Measurements from ENCODE around the gene PDZD2.

The PDZD2 gene

DNA sequence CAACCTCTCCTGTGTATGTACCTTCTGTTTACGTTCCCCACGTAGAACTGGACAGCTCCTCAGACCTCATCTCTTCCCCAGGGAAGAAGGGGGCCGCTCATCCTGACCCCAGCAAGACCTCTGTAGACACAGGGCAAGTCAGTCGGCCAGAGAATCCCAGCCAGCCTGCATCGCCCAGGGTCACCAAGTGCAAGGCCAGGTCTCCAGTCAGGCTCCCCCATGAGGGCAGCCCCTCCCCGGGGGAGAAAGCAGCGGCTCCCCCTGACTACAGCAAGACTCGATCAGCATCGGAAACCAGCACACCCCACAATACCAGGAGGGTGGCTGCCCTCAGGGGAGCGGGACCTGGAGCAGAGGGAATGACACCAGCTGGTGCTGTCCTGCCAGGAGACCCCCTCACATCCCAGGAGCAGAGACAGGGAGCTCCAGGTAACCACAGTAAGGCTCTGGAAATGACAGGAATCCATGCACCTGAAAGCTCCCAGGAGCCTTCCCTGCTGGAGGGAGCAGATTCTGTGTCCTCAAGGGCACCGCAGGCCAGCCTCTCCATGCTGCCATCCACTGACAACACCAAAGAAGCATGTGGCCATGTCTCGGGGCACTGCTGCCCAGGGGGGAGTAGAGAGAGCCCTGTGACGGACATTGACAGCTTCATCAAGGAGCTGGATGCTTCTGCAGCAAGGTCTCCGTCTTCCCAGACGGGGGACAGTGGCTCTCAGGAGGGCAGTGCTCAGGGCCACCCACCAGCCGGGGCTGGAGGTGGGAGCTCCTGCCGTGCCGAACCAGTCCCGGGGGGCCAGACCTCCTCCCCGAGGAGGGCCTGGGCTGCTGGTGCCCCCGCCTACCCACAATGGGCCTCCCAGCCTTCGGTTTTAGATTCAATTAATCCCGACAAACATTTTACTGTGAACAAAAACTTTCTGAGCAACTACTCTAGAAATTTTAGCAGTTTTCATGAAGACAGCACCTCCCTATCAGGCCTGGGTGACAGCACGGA is 448.5 kb downstream of the PDZD2 start:
- TF ChIP-seq GATA1 (IDR thresholded peaks at IDR 0.05; ENCODE audit: low read depth, low read length) = no peak
- no peak for TF ChIP-seq POLR2A (IDR thresholded peaks at IDR 0.05; ENCODE audit: low read length)
- no peak for DNase-seq

DNA sequence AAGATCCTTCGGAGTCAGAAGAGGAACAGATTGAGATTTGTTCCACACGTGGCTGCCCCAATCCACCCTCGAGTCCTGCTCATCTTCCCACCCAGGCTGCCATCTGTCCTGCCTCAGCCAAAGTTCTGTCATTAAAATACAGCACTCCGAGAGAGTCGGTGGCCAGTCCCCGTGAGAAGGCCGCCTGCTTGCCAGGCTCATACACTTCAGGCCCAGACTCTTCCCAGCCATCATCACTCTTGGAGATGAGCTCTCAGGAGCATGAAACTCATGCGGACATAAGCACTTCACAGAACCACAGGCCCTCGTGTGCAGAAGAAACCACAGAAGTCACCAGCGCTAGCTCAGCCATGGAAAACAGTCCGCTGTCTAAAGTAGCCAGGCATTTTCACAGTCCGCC is 449.3 kb downstream of the PDZD2 start:
- TF ChIP-seq POLR2A (IDR thresholded peaks at IDR 0.05; ENCODE audit: low read length) (no peak), GATA1 (IDR thresholded peaks at IDR 0.05; ENCODE audit: low read depth, low read length) (no peak)
- DNase-seq = no peak

DNA sequence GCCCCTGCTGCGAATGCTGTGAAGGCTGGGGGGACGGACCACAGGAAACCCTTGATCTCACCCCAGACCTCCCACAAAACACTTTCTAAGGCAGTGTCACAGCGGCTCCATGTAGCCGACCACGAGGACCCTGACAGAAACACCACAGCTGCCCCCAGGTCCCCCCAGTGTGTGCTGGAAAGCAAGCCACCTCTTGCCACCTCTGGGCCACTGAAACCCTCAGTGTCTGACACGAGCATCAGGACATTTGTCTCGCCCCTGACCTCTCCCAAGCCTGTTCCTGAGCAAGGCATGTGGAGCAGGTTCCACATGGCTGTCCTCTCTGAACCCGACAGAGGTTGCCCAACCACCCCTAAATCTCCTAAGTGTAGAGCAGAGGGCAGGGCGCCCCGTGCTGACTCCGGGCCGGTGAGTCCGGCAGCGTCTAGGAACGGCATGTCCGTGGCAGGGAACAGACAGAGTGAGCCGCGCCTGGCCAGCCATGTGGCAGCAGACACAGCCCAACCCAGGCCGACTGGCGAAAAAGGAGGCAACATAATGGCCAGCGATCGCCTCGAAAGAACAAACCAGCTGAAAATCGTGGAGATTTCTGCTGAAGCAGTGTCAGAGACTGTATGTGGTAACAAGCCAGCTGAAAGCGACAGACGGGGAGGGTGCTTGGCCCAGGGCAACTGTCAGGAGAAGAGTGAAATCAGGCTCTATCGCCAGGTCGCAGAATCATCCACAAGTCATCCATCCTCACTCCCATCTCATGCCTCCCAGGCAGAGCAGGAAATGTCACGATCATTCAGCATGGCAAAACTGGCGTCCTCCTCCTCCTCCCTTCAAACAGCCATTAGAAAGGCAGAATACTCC is 450.4 kb downstream of the PDZD2 start:
- DNase-seq = no peak
- TF ChIP-seq GATA1 (IDR thresholded peaks at IDR 0.05; ENCODE audit: low read depth, low read length) = no peak
- TF ChIP-seq POLR2A (IDR thresholded peaks at IDR 0.05; ENCODE audit: low read length) = no peak

DNA sequence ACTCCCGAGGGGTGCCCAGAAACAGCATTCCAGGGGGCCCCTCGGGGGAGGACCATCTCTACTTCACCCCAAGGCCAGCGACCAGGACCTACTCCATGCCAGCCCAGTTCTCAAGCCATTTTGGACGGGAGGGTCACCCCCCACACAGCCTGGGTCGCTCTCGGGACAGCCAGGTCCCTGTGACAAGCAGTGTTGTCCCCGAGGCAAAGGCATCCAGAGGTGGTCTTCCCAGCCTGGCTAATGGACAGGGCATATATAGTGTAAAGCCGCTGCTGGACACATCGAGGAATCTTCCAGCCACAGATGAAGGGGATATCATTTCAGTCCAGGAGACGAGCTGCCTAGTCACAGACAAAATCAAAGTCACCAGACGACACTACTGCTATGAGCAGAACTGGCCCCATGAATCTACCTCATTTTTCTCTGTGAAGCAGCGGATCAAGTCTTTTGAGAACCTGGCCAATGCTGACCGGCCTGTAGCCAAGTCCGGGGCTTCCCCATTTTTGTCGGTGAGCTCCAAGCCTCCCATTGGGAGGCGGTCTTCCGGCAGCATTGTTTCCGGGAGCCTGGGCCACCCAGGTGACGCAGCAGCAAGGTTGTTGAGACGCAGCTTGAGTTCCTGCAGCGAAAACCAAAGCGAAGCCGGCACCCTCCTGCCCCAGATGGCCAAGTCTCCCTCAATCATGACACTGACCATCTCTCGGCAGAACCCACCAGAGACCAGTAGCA is 451.3 kb downstream of the PDZD2 start:
- DNase-seq = no peak
- TF ChIP-seq POLR2A (IDR thresholded peaks at IDR 0.05; ENCODE audit: low read length) = no peak
- TF ChIP-seq GATA1 (IDR thresholded peaks at IDR 0.05; ENCODE audit: low read depth, low read length) = no peak

DNA sequence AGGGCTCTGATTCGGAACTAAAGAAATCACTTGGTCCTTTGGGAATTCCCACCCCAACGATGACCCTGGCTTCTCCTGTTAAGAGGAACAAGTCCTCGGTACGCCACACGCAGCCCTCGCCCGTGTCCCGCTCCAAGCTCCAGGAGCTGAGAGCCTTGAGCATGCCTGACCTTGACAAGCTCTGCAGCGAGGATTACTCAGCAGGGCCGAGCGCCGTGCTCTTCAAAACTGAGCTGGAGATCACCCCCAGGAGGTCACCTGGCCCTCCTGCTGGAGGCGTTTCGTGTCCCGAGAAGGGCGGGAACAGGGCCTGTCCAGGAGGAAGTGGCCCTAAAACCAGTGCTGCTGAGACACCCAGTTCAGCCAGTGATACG is 451.8 kb downstream of the PDZD2 start:
- TF ChIP-seq POLR2A (IDR thresholded peaks at IDR 0.05; ENCODE audit: low read length) (no peak), GATA1 (IDR thresholded peaks at IDR 0.05; ENCODE audit: low read depth, low read length) (no peak)

DNA sequence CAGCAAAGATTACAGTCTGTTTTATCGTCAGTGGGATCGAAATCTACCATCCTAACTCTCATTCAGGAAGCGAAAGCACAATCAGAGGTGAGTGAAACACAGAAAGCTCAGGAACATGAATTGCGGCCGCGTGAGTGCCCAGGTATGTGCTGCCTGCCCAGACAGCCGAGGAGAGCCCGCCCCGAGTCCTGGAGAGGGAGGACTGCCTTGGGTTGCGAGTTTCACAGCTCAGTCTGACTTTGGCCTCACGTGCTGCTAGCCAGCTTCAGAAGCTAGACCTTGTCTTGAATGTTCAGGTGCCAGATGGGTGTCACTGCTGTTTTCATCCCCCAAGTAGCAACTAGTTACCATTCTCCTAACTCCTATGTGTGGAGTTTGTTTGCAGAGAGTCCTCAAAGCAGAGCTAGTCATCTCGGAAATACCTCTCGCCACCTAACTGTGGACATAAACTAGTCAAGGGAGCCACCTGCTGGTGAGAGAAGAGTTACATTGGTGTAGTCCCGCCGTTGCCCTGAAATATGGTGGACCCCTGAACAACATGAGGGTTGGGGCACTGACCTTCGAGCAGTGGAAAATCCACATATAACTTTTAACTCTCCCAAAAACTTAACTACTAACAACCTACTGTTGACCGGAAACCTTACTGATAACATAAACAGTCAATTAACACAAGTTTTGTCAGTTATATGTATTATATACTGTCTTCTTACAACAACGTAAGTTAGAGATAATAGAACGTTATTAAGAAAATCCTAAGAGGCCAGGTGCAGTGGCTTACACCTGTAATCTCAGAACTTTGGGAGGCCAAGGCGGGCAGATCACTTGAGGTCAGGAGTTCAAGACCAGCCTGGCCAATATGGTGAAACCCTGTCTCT is 454.2 kb downstream of the PDZD2 start:
- DNase-seq = peak; percentile 71 to 79
- no peak for TF ChIP-seq POLR2A (IDR thresholded peaks at IDR 0.05; ENCODE audit: low read length)
- no peak for TF ChIP-seq GATA1 (IDR thresholded peaks at IDR 0.05; ENCODE audit: low read depth, low read length)

More for the DNA sequence above, 451.8 kb downstream of the PDZD2 start:
- DNase-seq = no peak

DNA sequence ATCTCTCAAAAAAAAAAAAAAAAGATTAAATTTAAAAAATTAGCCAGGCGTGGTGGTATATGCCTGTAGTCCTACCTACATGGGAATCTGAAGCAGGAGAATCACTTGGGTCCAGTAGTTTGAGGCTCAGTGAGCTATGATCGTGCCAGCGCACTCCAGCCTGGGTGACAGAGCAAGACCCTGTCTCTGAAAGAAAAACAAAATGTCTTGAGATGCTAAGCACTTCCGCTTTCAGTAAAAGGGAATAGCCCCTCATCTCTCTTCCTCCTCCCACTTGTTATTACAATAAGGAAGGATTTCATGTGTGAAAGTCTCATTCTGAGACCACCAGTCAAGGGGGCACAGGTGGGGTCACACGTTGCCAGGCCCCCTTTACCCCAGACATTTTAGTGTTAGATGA is 455.8 kb downstream of the PDZD2 start:
- DNase-seq = no peak
- TF ChIP-seq GATA1 (IDR thresholded peaks at IDR 0.05; ENCODE audit: low read depth, low read length) (no peak), POLR2A (IDR thresholded peaks at IDR 0.05; ENCODE audit: low read length) (no peak)

DNA sequence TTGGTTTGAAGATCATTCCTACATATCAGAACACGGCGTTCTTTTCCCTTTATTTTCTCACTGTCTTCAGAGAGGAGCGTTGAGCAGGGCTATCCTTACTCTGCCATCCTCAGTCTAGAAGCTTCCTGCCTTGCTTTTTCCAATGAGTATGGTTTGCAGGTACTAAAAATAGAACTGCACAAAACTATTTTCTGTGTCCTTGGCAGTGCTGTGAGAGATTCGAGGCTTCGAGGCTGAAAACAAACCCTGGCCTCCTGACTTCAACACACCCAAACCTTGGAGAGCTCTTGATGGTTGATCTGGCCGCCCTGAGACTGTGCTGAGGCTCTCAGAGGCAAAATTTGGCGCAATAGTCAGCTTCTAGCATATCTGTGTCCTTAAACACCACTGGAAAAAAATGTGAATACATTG is 456.3 kb downstream of the PDZD2 start:
- TF ChIP-seq GATA1 (IDR thresholded peaks at IDR 0.05; ENCODE audit: low read depth, low read length) = no peak
- DNase-seq = no peak

DNA sequence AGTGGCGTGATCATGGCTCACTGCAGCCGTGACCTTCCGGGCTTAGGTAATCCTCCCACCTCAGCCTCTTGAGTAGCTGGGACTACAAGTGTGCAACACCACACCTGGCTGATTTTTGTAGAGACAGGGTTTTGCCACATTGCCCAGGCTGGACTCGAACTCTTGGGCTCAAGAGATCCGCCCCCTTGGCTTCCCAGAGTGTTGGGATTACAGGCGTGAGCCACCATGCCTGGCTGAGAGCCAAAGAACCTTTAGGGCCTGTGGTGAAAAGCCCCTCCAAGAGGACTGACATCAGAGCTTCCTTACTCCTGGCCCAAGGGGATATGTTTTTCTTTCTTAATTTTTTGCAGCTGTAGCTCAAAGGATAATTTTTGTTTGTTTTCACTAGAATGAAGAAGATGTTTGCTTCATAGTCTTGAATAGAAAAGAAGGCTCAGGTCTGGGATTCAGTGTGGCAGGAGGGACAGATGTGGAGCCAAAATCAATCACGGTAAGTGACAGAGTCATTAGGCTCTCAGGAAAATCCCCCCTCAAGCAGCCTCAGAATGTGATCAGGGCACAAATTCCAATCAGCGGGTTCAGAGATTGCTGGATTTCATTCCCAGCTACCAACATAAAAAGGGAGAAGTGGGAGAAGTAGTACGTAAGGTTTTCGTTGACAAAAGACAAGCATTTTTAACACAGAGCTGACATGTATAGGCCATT is 458.1 kb downstream of the PDZD2 start:
- TF ChIP-seq GATA1 (IDR thresholded peaks at IDR 0.05; ENCODE audit: low read depth, low read length) = no peak
- no peak for TF ChIP-seq POLR2A (IDR thresholded peaks at IDR 0.05; ENCODE audit: low read length)
- DNase-seq = no peak

DNA sequence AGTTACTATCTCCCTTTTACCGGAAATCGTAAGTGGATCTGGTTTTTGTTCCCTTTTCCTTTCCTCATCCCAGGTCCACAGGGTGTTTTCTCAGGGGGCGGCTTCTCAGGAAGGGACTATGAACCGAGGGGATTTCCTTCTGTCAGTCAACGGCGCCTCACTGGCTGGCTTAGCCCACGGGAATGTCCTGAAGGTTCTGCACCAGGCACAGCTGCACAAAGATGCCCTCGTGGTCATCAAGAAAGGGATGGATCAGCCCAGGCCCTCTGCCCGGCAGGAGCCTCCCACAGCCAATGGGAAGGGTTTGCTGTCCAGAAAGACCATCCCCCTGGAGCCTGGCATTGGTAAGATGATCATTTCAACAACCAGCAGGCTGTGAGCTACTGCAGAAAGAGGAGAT is 459.4 kb downstream of the PDZD2 start:
- TF ChIP-seq POLR2A (IDR thresholded peaks at IDR 0.05; ENCODE audit: low read length) (no peak), GATA1 (IDR thresholded peaks at IDR 0.05; ENCODE audit: low read depth, low read length) (no peak)
- DNase-seq = no peak

DNA sequence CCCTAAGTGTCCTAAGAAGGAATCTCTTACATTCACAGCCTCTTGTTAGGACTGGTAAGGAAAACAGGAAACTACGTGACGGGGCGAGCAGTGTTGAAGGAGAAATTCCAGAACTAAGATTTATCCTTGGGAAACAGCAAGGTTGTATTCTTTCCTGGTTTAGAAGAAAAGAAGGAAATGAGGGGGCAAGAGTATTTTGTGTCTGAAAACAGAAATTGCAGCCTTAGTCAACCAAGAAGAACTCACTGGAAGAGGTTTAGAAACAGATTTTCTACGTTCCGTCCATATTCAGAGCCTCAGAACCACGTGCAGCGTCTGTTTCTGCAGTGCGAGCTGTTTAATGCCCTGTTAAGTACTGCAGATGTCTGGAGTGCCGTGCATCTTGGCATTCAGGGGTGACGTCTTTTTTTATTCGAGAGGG is 460.0 kb downstream of the PDZD2 start:
- TF ChIP-seq POLR2A (IDR thresholded peaks at IDR 0.05; ENCODE audit: low read length) (no peak), GATA1 (IDR thresholded peaks at IDR 0.05; ENCODE audit: low read depth, low read length) (no peak)

DNA sequence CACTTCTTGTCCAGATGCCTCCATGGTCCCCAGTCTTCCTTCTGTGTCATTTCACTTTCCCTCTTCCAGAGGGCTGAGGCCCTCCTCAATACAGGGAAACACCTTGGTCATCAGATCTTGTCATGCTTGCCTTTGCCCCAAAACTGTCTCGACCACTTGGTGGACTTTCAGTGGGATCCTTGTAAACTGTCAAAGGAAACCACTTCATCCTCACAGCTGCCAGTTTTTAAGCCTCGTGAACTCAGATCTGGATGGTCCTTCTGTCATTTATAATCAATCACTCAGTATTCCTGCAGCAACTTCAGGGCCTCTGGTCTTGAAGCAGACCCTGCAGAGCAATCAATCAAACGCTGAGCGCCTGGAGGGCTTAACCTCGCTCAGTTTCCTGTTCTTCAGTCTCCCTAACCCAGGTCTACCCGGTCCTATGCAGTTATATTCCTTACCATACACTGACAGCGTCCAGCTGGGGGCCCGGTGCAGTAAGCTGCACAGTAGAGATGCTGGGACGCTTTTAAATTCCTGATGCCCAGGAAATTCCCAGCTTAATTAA is 460.6 kb downstream of the PDZD2 start:
- DNase-seq = no peak
- TF ChIP-seq POLR2A (IDR thresholded peaks at IDR 0.05; ENCODE audit: low read length) (no peak), GATA1 (IDR thresholded peaks at IDR 0.05; ENCODE audit: low read depth, low read length) (no peak)

More for the DNA sequence above, 460.0 kb downstream of the PDZD2 start:
- DNase-seq = no peak
